Measurements from ENCODE around the gene POLDIP3.

The POLDIP3 gene

DNA sequence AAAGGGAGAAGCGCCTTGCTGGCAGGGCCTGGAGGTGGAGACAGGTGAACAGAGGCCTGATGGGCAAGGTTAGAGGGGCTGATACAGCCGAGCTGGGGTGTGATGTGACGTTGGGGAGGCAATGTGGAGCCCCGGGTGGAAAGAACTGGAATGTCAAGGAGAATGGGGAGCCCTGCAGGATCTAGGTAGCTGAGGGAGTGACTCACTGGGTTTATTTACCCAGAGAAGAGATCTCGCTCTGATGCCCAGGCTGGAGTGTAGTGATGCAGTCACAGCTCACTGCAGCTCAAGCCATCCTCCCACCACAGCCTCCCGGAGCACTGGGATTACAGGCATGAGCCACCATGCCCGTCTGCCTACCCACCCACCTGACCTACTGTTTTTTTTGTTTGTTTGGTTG, 36.5 kb upstream of the POLDIP3 start:
- no peak for DNase-seq (ENCODE audit: low spot score)
- Histone ChIP-seq H3K4me3 (no peak overlapping the region), H3K27ac (no peak overlapping the region)
- TF ChIP-seq, protein P1, sequence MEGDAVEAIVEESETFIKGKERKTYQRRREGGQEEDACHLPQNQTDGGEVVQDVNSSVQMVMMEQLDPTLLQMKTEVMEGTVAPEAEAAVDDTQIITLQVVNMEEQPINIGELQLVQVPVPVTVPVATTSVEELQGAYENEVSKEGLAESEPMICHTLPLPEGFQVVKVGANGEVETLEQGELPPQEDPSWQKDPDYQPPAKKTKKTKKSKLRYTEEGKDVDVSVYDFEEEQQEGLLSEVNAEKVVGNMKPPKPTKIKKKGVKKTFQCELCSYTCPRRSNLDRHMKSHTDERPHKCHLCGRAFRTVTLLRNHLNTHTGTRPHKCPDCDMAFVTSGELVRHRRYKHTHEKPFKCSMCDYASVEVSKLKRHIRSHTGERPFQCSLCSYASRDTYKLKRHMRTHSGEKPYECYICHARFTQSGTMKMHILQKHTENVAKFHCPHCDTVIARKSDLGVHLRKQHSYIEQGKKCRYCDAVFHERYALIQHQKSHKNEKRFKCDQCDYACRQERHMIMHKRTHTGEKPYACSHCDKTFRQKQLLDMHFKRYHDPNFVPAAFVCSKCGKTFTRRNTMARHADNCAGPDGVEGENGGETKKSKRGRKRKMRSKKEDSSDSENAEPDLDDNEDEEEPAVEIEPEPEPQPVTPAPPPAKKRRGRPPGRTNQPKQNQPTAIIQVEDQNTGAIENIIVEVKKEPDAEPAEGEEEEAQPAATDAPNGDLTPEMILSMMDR (IDR thresholded peaks at IDR 0.05): no peak

DNA sequence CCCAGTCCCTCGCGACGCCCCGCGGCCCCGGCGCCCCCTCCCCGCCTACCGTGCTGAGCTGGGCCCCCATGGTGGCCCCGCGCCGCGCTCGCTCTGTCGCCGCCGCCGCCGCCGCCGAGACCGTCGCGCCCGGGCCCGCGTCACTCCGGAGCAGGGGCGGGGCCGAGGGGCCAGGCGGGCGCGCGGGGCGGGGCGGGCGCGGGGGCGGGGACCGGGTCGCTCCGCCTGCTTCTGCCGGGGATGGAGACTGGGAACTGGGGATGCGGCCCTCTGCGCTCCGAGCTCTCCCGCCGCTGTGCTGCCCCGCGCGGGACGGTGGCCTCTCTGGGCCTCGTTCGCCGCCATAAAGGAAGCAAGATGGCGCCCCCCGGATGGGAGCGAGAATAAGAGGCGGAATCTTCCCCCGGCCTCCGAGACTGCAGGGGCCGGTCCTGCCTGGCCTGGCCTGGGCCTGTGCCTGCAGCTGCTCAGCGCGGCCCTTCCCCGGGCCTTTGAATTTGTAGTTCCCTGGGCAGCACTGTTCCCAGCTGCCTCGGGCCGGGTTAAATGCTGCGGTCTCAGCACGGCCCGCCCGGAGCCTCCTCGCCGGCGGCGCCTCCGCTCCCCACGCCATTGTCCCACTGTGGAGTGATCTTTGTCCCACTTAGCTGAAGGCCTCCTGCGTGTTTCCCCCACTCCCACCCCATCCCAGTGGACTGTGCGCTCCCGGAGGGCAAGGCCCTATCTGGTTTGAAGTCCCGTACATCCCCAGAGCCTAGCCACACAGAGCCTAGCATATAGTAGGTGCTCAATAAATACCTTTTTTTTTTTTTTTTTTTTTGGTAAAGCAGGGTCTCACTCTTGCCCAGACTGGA, 34.8 kb upstream of the POLDIP3 start, which contains the start of gene CYB5R3:
Gene CYB5R3 (minus strand): TSS at position 147 of the 854 bp plus-strand sequence. CDS start 77 bp downstream, at position 70.
- DNase-seq (ENCODE audit: low spot score): no peak
- Histone ChIP-seq H3K27ac (peak within 1 kb of the TSS; percentile 93 to 99), H3K4me3 (peak within 1 kb of the TSS; percentile 96)
- TF ChIP-seq, protein P1 (IDR thresholded peaks at IDR 0.05): no peak

DNA sequence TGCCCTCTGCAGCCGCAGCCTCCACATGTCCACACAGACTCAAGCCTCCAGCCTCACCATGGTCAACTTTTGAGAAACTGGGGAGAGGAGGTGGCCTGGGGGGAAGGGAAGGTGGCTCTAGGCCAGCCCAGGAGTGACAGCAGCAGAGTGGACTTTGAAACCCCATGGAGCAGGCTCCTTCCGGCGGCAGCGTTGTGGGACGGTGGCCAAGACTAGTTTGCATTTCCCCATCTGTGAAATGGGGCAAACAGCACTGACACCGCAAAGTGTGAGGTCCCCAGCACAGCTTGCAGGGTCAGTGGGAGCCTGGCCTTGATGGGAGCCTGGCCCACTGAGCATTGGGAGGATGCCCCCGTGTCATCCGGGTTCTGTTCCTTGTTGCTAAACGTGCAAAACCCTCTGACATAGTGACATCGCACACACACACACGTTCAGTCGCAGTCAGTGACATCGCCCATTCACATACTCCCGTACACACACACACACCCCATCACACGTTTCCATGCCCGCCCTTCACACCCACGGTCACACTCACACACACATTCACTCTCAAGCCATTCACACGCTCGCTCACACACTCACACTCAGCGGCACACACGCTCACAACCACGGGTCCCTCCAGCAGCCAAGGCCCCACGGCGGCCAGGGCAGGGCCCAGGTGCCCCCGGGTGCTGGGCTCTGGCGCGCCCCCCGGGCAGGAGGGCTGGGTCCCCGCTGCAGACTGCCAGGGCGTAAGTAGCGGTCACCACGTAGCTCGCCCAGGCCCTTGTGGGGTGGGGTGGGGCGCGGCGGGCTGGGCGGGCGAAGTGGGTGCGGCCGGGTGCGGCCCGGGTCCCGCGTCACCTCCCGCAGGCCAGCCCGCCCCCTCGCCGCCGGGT, 33.9 kb upstream of the POLDIP3 start:
- Histone ChIP-seq H3K4me3 (peak overlapping the region; percentile 96), H3K27ac (peak overlapping the region; percentile 93 to 99)
- DNase-seq (ENCODE audit: low spot score): no peak
- TF ChIP-seq, protein P1 (IDR thresholded peaks at IDR 0.05): no peak

DNA sequence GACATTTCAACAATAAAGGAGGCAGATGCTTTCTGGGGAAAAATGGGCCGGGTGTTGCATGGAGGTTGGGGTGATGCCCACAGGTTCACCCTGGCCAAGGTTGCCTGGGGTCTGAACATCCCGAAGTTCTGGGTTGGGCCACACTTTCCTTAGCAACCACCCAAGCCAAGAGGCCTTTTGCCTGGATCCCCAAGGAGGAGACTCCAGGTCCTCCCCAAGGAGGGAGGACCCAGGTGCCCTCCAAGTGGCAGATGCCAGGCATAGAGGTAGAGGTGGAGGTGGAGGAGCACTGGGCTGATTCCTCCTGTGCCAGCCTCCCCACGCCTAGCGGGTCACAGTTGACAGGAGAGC, 33.3 kb upstream of the POLDIP3 start:
- TF ChIP-seq, protein P1 (IDR thresholded peaks at IDR 0.05): no peak
- DNase-seq (ENCODE audit: low spot score): no peak
- peak overlapping the region; percentile 96 for H3K4me3 ChIP-seq
- peak overlapping the region; percentile 93 to 99 for H3K27ac ChIP-seq

DNA sequence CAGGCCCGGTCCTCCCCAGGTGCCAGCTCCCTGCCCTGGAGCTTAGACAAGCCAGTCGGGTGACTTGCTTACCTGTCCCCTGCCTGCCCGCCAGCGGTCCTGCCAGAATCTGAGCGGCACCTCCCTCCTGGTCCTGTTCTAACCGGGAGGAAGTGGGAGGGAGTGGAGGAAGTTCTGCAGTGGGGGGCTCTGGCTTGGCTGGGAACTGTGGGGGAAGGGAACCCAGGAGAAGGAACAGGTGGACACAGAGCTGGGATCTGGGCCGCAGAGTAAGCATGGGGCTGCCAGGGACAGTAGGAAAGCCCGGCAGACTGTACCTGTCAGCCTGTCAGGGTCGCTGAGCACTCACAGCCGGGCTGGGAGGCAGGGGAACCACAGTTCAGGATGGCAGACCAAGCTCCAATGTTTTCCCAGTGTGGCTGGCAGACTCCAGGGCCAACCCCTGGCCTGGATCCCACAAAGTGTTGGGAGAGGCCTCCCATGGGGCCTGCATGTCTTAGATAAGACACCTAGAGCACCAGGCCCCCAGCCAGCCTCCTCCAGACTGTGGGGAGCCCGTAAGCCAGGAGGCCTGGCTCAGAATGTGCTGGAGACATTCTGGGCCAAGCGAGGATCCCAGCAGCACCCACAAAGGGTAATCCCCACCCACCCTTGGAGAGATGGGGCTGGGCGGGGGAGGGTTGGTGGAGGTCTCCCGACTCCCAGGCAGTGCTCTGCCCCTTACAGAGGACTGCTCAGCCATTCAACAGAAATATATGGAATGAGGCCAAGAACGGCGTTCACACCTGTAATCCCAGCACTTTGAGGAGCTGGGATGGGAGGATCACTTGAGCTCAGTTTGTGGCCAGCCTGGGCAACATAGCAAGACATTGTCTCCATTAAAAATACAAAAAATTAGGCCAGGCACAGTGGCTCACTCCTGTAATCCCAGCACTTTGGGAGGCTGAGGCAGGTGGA, 32.2 kb upstream of the POLDIP3 start:
- Histone ChIP-seq H3K27ac (peak overlapping the region; percentile 83 to 92), H3K4me3 (peak overlapping the region; percentile 96)
- TF ChIP-seq, protein P1 (IDR thresholded peaks at IDR 0.05): no peak
- no peak for DNase-seq (ENCODE audit: low spot score)

DNA sequence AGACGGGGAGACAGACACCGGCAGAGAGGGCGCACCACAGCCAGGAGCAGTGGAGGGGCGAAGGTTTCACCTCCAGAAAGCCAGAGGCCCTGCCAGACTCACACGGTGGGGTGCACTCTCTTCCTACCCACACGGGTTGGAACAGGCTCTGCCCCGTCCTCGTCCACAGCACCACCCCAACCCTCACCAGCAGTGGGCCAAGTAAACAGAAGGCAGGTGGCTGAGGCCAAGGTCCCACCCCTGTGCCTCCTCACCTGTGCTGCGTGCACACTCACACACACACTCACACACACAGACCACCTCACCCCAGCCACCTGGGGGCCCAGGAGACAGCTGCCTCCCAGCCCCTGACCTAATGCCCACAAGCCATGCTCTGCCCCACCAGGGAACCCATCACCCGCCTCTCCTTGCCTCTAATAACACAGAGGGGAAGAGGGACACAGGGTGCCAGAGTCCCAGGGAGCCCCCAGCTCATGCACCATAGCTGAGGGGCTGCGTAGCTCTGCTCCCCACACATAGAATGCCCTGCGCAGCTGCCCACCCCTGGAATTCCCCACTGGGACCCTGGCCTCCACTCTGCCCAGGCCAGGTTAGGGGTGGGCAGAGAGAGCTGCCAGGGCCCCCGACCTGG, 31.4 kb upstream of the POLDIP3 start:
- DNase-seq (ENCODE audit: low spot score): no peak
- TF ChIP-seq, protein P1 (IDR thresholded peaks at IDR 0.05): no peak

More for the DNA sequence above, 31.4 kb upstream of the POLDIP3 start:
- H3K27ac ChIP-seq: peak overlapping the region; percentile 83 to 92
- peak overlapping the region; percentile 96 for H3K4me3 ChIP-seq

Measured in coronary artery (tissue), 2 donors.